Loucy (cell line): ENCODE measurements around the gene GOLGA6L2.

Experiments used
- H2AFZ ChIP-seq: fragments of 200-600 bp; sonication (generic); 2 replicates; pipeline ENCODE4 v1.6.0; 2016; ENCODE audit warnings: antibody characterized with exemption, mild to moderate bottlenecking, low read length, moderate library complexity
- H3F3A ChIP-seq: fragments of 200-600 bp; 2 replicates; pipeline ENCODE4 v1.6.0; 2016; ENCODE audit warnings: antibody characterized with exemption, low read depth, mild to moderate bottlenecking
- H3K27me3 ChIP-seq: fragments of 200-600 bp; sonication (generic); 2 replicates; pipeline ENCODE4 v1.6.1; 2014; ENCODE audit warnings: low read length, mild to moderate bottlenecking; ENCODE audit not compliant: insufficient read depth, poor library complexity, severe bottlenecking
- H3K36me3 ChIP-seq: fragments of 200-600 bp; sonication (generic); 2 replicates; pipeline ENCODE4 v1.6.1; 2016; ENCODE audit warnings: low read length; ENCODE audit not compliant: insufficient read depth
- H3K4me1 ChIP-seq: fragments of 200-600 bp; sonication (generic); 2 replicates; pipeline ENCODE4 v1.5.1; 2014; ENCODE audit warnings: low read length, mild to moderate bottlenecking; ENCODE audit not compliant: insufficient read depth, poor library complexity, severe bottlenecking
- H3K4me2 ChIP-seq: fragments of 200-600 bp; sonication (generic); 2 replicates; pipeline ENCODE4 v1.6.0; 2014; ENCODE audit warnings: antibody characterized with exemption, low read length, low read depth, mild to moderate bottlenecking; ENCODE audit not compliant: poor library complexity, severe bottlenecking
- H3K4me3 ChIP-seq: fragments of 200-600 bp; sonication (generic); 2 replicates; pipeline ENCODE4 v1.5.1; 2014; ENCODE audit warnings: low read length, mild to moderate bottlenecking, mixed read lengths; ENCODE audit not compliant: poor library complexity, severe bottlenecking
- H3K79me2 ChIP-seq: fragments of 200-600 bp; sonication (generic); 2 replicates; pipeline ENCODE4 v1.6.1; 2014; ENCODE audit warnings: low read length; ENCODE audit not compliant: insufficient read depth
- H3K9ac ChIP-seq: fragments of 200-600 bp; sonication (generic); 2 replicates; pipeline ENCODE4 v1.6.0; 2014; ENCODE audit warnings: mild to moderate bottlenecking, low read depth, low read length, moderate library complexity; ENCODE audit not compliant: poor library complexity, severe bottlenecking
- H3K9me2 ChIP-seq: fragments of 200-600 bp; sonication (generic); replicated peaks from 2 replicates; pipeline ENCODE4 v1.6.1; 2016; ENCODE audit warnings: low read depth, low read length, mixed read lengths
- H3K9me3 ChIP-seq: fragments of 200-600 bp; sonication (generic); 2 replicates; pipeline ENCODE4 v1.6.1; 2014; ENCODE audit warnings: mild to moderate bottlenecking, antibody characterized with exemption, low read length, low read depth; ENCODE audit not compliant: insufficient read depth
- H4K20me1 ChIP-seq: fragments of 200-600 bp; sonication (generic); 2 replicates; pipeline ENCODE4 v1.6.0; 2014; ENCODE audit warnings: antibody characterized with exemption, low read length, mild to moderate bottlenecking; ENCODE audit not compliant: insufficient read depth, poor library complexity, severe bottlenecking
- CTCF ChIP-seq: fragments of 200-600 bp; sonication (generic); conservative IDR thresholded peaks from 2 replicates; pipeline ENCODE4 v1.5.1; 2014; ENCODE audit warnings: mild to moderate bottlenecking, antibody characterized with exemption, low read length
- EZH2phosphoT487 ChIP-seq: fragments of 200-600 bp; IDR thresholded peaks from 2 replicates; pipeline ENCODE4 v1.6.1; 2018; ENCODE audit warnings: antibody characterized with exemption, mild to moderate bottlenecking, moderate library complexity, borderline replicate concordance

GOLGA6L2 gene

GRCh38 chr15:23397779-23398178, 49.3 kb downstream of the GOLGA6L2 start:
- H4K20me1 ChIP-seq = no peaks in the 10 kb centered on the region
- H3K9ac ChIP-seq = no peak overlapping the region
- H3K9me2 ChIP-seq = no peaks in the 10 kb centered on the region
- H3K36me3 ChIP-seq = no peaks in the 10 kb centered on the region
- H3K9me3 ChIP-seq = peaks cover 5% of the 10 kb centered on the region; the same call in 1 of the 2 replicates
- no peak overlapping the region for H3K4me3 ChIP-seq
- TF ChIP-seq CTCF (no peak), EZH2phosphoT487 (no peak)
- H2AFZ ChIP-seq = no peak overlapping the region
- H3K4me2 ChIP-seq = no peak overlapping the region
- no peaks in the 10 kb centered on the region for H3F3A ChIP-seq
- no peaks in the 10 kb centered on the region for H3K27me3 ChIP-seq
- H3K4me1 ChIP-seq = no peaks in the 10 kb centered on the region
- no peaks in the 10 kb centered on the region for H3K79me2 ChIP-seq

DNA sequence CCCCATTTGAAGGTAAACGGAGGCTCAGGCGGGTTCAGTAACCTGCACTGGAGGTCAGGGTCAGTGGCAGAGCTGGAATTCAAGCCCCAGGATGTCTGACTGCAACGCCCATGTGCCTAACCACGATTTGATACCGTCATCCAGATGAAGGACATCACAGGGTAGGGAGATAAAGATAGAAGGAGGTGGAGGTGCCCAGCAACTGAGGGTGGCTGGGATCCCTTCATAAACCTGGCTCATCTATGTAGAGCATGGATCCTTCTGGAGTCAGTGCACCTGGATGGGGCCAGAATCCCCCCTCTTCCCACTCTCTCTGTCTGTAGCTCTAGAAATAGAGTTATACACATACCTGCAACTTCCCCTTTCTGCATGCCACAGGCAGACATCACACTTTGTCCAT, 51.2 kb downstream of the GOLGA6L2 start:
- Histone ChIP-seq H3F3A (no peaks in the 10 kb centered on the region), H3K27me3 (no peaks in the 10 kb centered on the region), H3K4me3 (no peak overlapping the region), H3K9me2 (no peaks in the 10 kb centered on the region), H3K9me3 (peaks cover 5% of the 10 kb centered on the region; the same call in 1 of the 2 replicates), H4K20me1 (no peaks in the 10 kb centered on the region), H2AFZ (no peak overlapping the region), H3K79me2 (no peaks in the 10 kb centered on the region), H3K9ac (no peak overlapping the region), H3K4me1 (no peaks in the 10 kb centered on the region), H3K4me2 (no peak overlapping the region), H3K36me3 (no peaks in the 10 kb centered on the region)
- TF ChIP-seq CTCF = no peak
- no peak for TF ChIP-seq EZH2phosphoT487

DNA sequence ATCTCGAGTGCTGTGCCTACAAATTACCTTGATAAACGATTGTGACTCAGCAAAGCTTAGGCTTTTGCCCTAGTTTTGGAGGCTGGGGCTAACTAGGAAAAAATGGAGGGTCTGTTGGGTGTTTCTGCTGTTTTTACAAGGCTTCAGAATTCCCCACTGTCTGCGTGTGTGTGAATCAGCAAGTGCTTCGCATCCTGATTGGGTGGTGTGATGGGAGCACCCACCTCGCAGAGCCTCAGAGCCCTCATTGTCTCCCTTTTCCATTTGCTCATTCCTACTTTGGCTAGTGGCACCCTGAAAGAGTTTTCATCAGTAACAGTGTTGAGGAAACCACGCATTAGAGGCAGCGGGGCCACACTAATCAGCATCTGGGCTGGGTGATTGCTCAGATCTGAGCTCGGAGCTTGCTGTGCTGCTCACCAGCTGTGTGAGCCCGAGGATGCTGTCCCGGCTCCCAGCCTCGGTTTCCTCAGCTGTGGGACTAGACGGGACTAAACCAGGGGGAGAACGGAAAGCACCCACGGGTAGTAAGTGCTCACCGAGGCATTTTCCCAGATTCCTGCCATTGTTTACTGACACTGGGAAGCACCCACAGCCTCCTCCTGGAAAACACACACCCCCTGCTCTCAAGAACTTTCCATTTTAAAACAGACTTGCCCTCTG, 51.9 kb downstream of the GOLGA6L2 start:
- no peaks in the 10 kb centered on the region for H3K4me1 ChIP-seq
- H3K79me2 ChIP-seq = no peaks in the 10 kb centered on the region
- no peak overlapping the region for H3K4me2 ChIP-seq

More for the DNA sequence above, 51.9 kb downstream of the GOLGA6L2 start:
- Histone ChIP-seq H3F3A (no peaks in the 10 kb centered on the region), H3K4me3 (no peak overlapping the region), H3K9ac (no peak overlapping the region), H3K27me3 (no peaks in the 10 kb centered on the region), H4K20me1 (no peaks in the 10 kb centered on the region), H3K9me3 (peaks cover 5% of the 10 kb centered on the region; the same call in 1 of the 2 replicates), H2AFZ (no peak overlapping the region), H3K36me3 (no peaks in the 10 kb centered on the region), H3K9me2 (no peaks in the 10 kb centered on the region)
- no peak for TF ChIP-seq CTCF
- TF ChIP-seq EZH2phosphoT487 = no peak
